Stimulated activated CD4-positive, alpha-beta T cell treated with anti-CD3 and anti-CD28 coated beads, TNF-alpha, amount 100 ng/mL, for 4 hours (primary cell): ENCODE measurements around the gene SMAD6.

Experiments used
- DNase-seq, 3 experiments: peaks; one replicate each; pipeline ENCODE4 v3.0.0-alpha.2; 2020; ENCODE audit warnings: low read depth in 3 of 3

SMAD6 gene

DNA sequence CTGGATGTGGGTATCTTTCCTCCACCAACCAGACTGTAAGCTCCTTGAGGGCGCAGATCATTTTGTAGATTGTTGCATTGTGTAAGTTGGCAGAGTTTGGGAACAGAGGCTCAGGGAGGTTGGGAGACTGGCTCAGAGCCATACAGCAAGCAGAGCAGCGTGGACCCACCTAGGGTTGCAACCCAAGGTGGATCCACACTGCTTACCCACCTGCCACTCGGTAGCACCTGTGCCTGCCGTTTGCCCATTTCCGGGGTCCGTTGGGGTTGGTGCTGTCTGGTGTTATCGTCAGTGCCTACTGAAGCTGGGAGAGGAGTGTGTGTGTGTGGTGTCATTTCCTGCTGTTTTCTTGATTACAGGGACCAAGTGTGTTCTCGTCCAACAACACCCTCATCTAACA is 19.0 kb downstream of the SMAD6 start:
- no peak for DNase-seq

DNA sequence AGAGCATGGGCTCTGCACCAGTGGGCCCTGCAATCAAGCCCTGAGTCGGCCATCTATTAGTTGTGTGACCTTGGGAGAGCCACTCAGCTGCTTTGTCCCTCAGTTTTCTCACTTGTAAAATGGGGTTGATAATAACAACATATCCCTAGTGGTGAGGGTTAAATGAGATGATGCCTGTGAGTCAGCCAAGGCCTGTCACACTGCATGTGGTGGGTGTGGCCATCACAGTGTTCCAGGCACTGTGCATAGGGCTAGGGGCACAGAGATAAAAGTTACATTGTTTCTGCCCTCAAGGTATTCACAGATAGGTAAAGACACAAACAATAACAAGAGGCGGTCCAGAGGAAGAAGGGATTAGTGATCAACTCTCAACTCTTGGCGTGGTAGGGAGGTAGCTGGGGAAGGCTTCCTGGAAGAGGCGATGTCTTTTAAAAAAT is 19.5 kb downstream of the SMAD6 start:
- no peak for DNase-seq

DNA sequence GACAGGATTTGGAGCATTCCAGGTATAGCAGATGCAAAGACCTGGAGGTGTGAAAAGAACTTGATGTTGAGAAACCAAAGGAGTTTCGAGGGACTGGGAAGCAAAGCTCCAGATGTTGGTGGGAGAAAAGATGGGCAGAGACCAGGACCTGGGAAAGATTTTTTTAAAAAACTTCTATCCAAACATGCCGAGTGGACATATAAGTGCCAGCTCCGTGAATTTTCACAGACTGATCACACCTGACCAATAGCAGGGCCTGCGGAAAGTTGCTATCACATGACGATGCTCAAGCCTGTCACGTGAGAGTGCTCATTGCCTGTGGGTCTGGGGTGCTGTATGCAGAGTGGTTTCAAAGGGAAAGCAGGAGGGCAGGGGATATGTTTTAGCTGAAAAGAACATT is 19.9 kb downstream of the SMAD6 start:
- DNase-seq: no peak

DNA sequence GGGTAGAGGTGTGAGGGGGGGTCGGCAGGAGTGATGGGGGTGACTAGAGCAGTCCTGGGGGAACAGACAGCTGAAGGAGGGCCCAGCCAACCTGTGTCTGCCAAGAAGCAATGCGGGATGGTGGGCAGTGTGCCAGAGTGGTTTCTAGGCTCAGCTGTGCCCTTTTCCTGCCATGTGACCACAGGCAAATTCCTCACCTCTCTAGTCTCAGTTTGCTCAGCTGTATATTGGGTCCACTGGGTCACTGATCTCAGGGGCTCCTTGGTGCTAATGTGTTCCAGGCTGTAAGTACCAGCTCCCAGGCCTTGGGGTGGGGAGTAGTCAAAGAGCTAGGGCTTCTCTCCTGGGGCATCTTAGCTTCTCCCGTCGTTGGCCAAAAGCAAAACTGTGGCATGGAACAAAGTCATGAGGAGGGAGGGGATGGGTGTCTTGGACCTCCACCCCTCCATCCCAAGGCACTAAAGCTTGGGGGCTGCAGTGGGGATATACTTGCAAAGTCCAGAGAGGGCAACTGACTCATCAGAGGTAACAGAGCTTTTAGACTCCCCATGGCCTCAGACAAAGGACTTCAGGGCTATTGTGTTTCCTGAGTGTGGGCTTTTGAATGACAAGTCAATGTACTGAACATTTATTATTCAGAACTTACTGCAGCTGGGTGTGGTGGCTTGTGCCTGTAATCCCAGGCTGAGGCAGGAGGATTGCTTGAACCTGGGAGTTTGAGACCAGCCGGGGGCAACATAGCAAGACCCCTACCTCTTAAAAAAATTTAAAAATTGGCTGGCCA is 20.9 kb downstream of the SMAD6 start:
- DNase-seq: no peak

DNA sequence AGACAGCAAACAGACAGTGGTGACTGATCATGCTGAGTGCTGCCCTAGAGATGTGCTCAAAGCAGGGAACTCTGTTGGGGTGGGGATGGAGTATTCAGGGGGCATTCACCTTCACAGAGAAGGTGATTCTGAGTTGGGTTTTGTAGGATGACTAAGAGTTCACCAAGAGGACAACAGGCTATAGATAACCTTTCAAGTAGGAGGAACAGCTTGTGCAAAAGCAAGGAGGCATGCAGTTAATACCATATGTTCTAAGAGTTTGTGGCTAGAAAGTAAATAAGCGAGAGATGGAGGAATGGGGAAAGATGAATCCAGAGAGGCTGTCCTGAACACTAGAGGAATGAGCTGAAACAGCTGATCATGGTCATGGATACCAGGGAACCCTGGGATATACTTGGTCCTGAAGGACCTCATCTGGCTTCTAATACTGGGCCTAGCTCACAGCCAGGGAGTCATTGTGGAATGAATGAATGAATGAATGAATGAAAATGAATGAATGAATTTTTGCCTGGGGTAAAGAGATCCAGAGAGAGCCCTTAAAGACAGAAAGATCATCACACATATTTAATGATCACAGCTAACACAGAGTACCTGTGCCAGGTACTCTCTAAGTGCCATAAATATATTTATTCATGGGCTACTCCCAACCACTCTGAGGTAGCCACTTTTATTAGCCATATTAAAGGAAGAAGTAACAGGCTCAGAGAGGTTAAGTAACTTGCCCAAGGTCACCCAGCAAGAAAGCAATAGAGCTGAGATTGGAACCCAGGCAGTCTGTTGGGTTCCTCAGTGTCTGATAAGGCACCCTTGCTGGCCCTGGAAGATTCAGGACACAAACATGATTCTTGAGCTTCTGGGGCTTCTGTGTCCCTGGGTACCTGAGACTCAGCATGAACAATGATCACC is 22.0 kb downstream of the SMAD6 start:
- DNase-seq: no peak

DNA sequence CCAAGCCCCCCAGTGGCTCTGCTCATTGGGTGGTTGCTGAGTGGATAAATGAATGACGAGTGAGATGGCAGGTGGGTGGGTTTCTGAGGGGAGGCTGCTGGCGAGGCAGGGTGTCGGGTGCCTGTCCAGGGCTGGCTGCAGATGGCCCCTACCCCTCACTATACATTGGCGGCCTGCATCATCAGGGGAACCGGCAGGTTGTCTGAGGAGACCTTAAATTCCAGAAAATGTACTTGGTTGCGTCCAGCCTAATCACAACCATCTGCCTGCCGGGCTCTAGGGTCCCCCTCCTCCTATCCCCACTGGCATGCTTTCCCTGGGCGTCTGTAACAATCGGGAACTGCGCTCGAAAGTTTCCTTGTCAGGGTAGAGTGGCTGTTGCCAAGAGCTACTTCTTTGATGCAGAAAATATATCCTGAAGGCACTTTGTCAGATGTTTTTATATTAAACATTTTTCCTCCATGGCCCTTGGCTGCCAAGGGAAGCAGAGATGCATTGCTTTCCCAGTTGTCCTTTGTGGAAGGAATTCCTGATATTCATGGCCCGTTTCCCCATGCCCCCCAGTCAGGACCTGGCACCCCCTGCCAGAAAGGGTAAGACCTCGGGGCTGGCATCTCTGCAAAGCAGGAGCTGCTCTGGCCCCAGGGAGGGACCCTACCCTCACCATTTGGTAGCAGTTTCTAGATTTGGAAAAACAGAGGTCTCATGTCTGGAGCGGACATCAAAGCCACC is 22.9 kb downstream of the SMAD6 start:
- DNase-seq: no peak

DNA sequence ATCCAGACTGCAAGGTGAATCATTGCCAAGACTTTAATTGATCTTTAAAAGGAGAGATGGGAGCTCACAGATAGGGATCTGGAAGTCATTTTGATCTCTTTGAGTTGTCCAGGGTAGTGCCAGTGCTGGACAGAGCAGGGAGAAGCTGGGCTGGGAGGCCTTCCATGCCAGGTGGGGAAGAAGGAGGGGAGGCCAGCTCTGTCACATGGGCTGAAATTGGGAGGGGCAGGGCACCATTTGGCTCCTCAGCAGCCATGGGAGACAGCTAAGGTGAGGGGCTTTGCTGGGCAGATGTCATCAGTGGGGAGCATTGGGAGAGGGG is 23.4 kb downstream of the SMAD6 start:
- no peak for DNase-seq

DNA sequence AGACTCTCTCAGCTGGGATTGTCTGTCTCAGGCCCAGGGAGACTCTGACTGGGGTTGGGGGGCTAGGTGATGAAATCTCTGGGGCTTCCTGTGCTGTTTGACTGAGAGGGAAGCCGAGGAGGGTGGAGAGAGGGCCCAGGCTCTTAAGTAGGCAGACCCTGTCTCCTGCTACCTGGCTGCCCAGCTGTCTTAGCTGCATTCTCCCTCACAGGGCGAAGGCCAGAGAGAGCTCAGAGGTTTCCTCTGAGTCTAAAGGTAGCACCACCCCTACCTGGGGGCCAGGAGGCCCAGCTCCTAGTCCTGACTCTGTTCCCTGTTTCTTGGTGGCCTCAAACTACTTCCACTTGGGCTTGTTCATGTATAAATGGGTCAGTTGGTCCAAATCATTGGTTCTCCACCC is 24.4 kb downstream of the SMAD6 start:
- DNase-seq: no peak

DNA sequence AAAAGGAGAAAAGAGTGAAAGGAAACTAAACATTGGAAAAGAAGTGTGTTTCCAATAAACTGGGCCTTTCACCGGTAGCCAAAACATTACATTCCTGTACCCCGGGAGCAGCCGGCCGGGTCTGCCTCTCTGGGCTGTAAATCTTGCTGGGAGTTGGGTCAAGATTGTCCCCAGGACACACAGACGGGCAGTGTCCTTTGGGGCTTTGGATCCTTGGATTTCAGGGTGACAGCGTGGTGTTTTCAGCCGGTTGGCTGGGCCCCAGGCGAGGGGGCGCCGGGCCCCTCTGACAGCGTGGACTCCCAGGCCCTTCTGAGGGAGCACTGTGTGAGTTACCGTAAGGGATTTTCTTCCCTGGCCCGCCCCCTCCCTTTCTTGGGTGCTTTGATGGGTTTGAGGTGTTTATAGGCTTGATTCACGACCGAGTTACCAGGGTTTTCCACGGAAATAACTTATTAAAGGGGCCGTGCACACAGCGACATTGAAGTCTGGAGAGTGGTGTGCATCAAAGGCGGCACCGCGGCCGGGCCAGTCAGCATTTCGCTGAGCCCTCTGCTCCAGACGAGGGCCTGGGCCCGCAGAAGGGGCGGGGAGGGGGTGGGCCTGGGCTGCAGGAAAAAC is 27.4 kb downstream of the SMAD6 start:
- DNase-seq: no peak

DNA sequence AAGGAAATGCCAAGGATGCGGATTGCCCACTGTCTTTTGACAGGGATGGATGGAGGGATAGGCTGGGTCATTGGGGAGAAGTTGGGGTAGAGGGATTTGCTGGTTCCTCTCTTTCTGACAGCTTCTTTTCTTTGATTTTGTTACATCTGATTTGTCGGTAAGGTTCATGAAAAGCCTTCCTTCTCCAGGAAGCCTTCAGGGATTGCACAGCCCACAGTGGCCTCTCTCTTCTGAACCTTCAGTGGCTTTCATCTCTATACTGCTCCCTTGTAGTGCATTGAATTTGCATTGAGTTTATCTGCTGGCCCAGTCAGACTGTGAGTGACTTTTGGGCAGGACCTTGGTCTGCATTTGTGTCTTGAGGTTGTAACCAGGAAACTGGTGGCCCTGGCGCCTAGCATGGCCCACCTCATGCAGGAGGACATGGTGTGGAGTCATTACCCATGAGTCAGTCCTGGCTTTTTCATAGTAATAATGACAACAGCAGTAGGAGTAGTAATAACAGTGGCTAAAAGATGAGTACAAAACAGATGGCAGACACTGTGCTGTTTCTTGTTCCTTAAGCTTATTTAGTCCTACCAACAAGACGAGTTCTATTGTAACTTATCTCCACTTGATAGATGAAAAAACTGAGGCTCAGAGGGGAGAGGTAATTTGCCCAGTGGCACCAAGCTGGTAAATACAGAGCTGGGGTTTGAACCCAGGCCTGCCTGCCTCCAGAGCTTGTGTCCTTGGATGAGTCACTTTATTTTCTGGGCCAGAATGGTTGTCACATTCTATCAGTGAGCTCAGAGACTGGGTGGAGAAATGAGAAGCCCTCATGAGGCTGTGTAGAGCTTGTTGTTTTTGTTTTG is 28.4 kb downstream of the SMAD6 start:
- DNase-seq: no peak

DNA sequence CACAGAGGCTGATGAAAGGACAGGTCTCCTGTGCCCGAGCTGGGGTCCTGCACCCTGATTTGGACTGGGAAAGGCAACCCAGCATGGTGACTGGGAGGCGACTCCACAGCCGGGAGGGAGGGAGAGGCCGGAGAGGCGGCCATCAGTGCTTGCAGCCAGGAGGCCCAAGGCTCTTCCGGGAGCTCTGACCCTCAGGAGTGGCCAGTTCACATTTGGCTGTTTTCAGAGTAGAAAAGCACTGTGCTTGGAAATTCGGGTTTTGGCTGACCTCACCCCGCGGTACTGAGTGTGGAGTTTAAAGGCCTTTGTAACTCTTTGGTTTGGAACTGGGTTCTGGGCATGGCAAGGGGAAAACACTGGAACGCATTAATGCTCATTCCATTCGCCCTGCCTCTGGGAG is 31.9 kb downstream of the SMAD6 start:
- no peak for DNase-seq

DNA sequence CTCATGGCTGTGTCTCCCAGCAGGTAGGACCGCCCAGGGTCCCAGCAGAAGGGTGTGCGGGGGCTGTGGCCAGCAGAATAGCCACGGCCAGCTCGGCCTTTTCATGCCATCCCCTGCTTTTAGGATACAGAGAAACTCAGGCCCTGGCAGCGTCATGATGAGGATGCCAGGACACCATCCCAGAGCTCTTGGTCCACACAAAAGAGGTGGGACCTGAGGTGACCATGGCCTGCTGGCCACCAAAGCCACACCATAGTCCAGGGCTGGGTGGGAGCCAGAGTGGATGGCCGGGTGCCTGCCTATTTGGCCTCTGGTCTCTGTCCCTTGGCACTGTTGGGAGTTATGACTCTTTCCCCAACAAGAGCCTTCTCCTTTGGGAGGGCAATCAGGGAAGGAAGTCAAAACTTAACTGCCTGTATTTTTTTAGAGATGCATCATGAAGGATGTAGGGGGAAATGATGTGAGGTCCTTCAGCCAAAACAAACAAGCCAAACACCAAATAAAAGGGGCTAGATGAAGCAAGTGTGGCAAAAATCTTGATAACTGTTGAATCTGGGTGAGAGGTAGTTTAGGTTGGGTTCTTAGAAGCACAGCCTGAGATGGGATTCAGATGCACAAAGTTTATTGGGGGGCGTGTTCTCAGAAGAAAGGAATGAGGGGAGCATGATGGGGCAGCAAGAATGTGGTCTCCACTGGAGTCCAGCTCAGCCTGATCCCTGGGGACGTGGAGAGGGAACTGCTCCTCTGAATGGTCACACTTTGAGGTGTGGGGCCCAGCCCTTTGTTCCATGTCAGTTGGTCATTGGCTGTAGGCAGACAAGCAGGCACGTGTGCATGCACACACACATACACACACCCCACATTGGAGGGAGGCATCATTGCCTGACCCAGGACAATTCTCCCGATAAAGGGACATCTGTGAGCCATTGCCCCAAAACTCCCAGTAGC is 33.2 kb downstream of the SMAD6 start:
- no peak for DNase-seq

DNA sequence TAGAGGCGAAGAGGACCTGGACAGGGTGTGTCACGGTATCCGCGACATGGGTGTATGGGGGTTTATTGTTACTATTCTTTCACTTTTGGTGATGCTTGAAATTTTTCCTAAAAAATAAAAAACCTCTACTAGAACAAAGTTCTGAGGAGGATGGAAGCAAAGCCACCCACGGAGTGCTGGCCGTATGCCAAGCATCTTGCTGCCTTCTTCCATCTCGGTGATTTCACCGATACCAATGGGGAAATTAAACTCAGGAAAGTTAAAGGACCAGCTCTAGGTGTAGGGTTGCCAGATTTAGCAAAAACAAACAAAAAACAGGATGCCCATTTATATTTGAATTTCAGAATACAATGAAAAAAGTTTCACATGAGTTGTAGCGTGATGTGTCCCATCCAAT is 33.9 kb downstream of the SMAD6 start:
- no peak for DNase-seq

DNA sequence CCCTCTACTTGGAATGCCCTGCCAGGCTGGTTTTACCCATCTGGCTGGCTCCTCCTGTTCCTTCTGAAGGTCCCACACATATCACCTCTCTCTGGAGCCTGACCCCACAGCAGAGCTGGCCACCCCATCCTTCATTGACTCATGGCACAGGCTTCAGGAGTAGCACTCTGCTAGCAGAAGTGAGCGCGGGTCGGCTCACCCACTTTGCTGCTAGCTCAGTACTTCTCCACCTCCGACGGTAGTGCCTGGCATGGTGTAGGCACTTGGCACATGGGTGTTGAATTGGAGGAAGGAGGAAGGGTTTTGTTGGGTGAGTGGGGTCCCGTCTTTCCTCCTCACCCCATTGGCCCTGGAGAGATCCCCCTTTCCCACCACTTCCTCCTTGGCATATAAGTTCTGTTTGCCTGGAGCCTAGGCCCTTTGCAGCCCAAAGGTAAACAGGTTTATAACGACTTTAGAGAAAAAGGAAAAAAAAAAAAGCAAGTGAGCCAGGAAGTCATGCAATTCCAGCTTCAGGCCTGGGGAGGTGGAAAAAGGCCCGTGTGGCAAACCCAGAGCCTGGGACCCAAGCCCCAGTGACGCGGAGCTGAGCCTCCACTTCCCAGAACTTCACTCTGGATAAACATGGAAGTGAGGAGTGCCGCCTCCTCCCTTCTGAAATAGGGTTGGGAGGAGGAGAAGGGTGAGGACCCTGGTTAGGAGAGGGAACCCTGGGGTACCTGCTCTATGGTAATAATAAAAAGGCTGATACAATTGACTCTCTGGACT is 35.4 kb downstream of the SMAD6 start:
- no peak for DNase-seq

DNA sequence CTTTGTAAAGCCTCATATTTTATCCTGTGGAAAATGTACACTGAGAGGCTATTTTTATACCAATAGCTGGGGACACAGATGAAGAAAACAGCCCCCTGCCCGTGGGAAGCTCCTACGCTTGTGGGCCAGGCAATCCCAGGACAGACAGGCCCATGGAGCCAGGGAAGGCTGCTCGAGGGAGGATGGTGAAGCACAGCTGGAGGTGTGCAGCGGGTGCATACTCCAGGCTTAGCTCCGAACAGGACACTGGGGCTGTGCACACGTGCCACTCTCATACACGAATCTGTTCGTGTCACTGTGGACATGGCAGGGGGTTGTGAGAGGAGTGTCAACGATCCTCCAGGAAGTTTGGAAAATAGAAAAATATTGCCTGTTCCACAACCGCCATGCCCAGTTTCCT is 36.1 kb downstream of the SMAD6 start:
- no peak for DNase-seq

DNA sequence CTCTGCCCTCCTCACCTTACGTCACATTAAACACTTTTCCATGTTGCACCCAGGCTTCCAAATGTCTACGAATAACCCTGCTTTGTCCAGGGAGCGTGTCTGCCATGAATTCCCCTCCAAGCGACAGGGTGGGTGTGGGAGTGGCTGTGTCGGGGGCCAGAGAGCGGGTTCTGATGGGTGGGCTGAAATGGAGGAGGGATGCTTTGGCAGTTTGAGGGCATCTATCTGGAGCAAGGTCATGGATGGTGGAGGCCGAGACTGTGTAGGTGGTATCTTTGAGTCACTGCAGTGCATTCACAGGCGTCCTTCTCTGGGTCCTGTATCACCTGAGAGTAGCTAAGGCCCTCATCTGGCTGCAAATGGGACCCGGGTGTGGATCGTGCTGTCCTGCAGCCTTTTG is 36.6 kb downstream of the SMAD6 start:
- DNase-seq: no peak

DNA sequence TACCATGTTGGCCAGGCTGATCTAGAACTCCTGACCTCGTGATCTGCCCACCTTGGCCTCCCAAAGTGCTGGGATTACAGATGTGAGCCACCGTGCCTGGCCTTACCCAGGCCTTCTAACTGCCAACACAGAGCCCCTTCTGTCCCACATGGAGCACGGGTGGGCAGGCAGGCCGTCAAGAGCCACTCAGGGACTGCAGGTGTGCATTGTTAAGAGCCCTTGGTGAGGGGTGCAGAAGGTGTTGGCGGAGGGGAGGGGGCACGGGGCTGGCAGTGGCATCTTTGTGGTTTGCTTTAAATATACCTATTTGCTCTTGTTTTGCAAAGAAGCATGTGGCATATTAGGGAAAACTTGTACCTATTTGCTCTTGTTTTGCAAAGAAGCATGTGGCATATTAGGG is 37.3 kb downstream of the SMAD6 start:
- DNase-seq: no peak

DNA sequence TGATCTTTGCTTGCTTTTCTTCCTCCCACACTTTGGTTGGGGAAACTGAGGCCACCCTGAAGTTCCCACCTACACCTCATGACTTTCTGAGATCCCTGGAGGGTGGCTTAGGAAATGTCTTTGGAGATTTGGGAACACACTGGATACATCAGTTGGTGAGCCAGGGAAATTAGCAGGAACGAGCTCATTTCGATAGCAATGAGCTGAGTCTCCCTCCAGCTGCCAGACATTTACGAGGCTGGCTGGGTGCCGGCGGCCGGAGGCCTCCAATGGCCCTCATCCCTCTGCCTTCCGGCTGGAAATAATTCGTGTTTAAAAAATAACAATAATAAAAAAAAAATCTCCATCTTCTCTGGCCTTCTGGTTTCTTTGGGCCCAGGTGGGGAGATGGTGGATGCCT is 38.8 kb downstream of the SMAD6 start:
- DNase-seq: no peak

DNA sequence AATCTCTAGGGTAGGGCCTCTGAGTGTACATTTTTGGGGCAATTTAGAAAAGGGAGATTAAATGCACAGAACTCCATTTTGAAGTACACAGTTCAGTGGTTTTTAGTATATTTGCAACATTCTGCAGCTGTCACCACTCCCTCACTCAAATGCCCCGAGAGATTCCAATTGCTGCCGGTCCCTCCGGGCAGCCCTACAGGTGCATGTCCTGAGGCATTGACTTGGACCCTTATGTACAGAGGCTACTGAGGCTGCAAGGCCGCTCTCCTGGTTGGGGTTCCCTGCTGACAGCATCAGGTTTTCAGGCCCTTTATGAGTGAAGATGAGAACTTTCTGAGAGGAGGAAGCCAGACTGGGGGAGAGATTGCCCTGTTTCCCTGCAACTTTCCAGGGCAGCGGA is 39.6 kb downstream of the SMAD6 start:
- DNase-seq: no peak
